GM18505 (cell line): ENCODE data around the gene CRYGB.
"Not testable (repeated sequence)": the region's sequence is repeated elsewhere in the genome, so short reads cannot be mapped to it uniquely, and the experiment has no call there.

ENCODE experiments used
- ATAC-seq: cut with Tn5 transposase; IDR thresholded peaks from one replicate; pipeline ENCODE4 v1.9.1; 2021; ENCODE audit not compliant: unreplicated experiment
- POLR2A ChIP-seq: IDR thresholded peaks from 4 replicates; pipeline ENCODE4 v1.6.1; 2011; ENCODE audit warnings: borderline replicate concordance; ENCODE audit not compliant: insufficient read depth, insufficient read length; ENCODE audit errors: extremely low read depth

The CRYGB gene

GRCh38 chr2:208142240-208142924 lies 3.6 kb downstream of the CRYGB start:
- no peak for ATAC-seq
- TF ChIP-seq POLR2A: no peak

GRCh38 chr2:208139447-208139846 lies 6.5 kb downstream of the CRYGB start:
- TF ChIP-seq POLR2A: no peak
- ATAC-seq: no peak

GRCh38 chr2:208138334-208138733 lies 7.6 kb downstream of the CRYGB start:
- ATAC-seq: not testable (repeated sequence)

- no peak for ATAC-seq
- TF ChIP-seq POLR2A: no peak
Measured at GRCh38 chr2:208136716-208137094, 9.3 kb downstream of the CRYGB start.

GRCh38 chr2:208135794-208136715 lies 9.9 kb downstream of the CRYGB start:
- no peak for ATAC-seq
- TF ChIP-seq POLR2A: no peak

GRCh38 chr2:208134928-208135586 lies 10.9 kb downstream of the CRYGB start:
- TF ChIP-seq POLR2A: no peak
- no peak for ATAC-seq

GRCh38 chr2:208130712-208131110 lies 15.2 kb downstream of the CRYGB start:
- no peak for ATAC-seq
- TF ChIP-seq POLR2A: no peak

GRCh38 chr2:208129744-208130711 lies 15.9 kb downstream of the CRYGB start, which contains the start of gene CRYGC:
Gene CRYGC, minus strand, starts transcription at chr2:208129828. Its CDS starts 36 bp downstream, at chr2:208129792.
- TF ChIP-seq POLR2A: no peak
- no peak for ATAC-seq

- no peak for ATAC-seq
- no peak for TF ChIP-seq POLR2A
Measured at GRCh38 chr2:208128136-208128535, 17.8 kb downstream of the CRYGB start.

- no peak for TF ChIP-seq POLR2A
- ATAC-seq: no peak
Measured at GRCh38 chr2:208127090-208127489, 18.9 kb downstream of the CRYGB start.

- TF ChIP-seq POLR2A: no peak
Measured at GRCh38 chr2:208125251-208125650, 20.7 kb downstream of the CRYGB start.

GRCh38 chr2:208124013-208124715 lies 21.8 kb downstream of the CRYGB start, which contains the start of gene CRYGD:
Gene CRYGD, minus strand, starts transcription at chr2:208124524. Its CDS starts 51 bp downstream, at chr2:208124473.
- ATAC-seq: not testable (repeated sequence)

More at GRCh38 chr2:208125251-208125650, 20.7 kb downstream of the CRYGB start:
- no peak for ATAC-seq
